Inflammatory macrophage treated with lipopolysaccharide for 4 hours (primary cell): ENCODE results near the gene EPHX1.
A peak's percentile ranks its signal among the peaks of the same experiment; 100 is the strongest.
"Not testable (repeated sequence)": the region's sequence is repeated elsewhere in the genome, so short reads cannot be mapped to it uniquely, and the experiment has no call there.

Source experiments
- DNase-seq: peaks from one replicate; pipeline ENCODE4 v3.0.0-alpha.2; 2020

The EPHX1 gene

GRCh38 chr1:225883616-225884265 is 73.8 kb downstream of the EPHX1 start:
- no peak for DNase-seq

- peak; percentile 89 for DNase-seq
Observed at GRCh38 chr1:225885336-225885735, 75.4 kb downstream of the EPHX1 start.

- no peak for DNase-seq
Observed at GRCh38 chr1:225886159-225887029, 76.5 kb downstream of the EPHX1 start.

- DNase-seq, result no peak
Observed at GRCh38 chr1:225887030-225887314, 77.0 kb downstream of the EPHX1 start.

- DNase-seq, result not testable (repeated sequence)
Observed at GRCh38 chr1:225887554-225888288, 77.8 kb downstream of the EPHX1 start.

- no peak for DNase-seq
Observed at GRCh38 chr1:225888289-225888897, 78.5 kb downstream of the EPHX1 start.

GRCh38 chr1:225888898-225889601 is 79.1 kb downstream of the EPHX1 start, which contains the start of gene LEFTY1:
TSS of gene LEFTY1 (minus strand) at chr1:225889146. CDS start at chr1:225889066, 80 bp downstream.
- DNase-seq, result no peak

- DNase-seq, result no peak
Observed at GRCh38 chr1:225889743-225890142, 79.8 kb downstream of the EPHX1 start.

GRCh38 chr1:225890346-225891228 is 80.7 kb downstream of the EPHX1 start:
- no peak for DNase-seq

GRCh38 chr1:225891229-225891972 is 81.5 kb downstream of the EPHX1 start:
- no peak for DNase-seq

GRCh38 chr1:225892307-225892706 is 82.4 kb downstream of the EPHX1 start:
- DNase-seq, result no peak
